ENCODE data around the gene KIAA0232. TPM values are rescaled to one million over a fixed set of nuclear protein-coding genes. Genes with fewer than 3 reads are reported as not detected.

Gene KIAA0232
- total and polyA plus RNA-seq, 9 of the 15 experiments (the other 6 are each of a cell fraction or from before 2014, with no cell fraction given) = 3.5 to 17.4 (median 13.0) TPM

GRCh38 chr4:6824071-6824470 is 41.5 kb downstream of the KIAA0232 start:
- Histone ChIP-seq H3K79me2 (ENCODE audit: control insufficient read depth, insufficient read depth, low read length) (peaks cover 89% of the 10 kb centered on the region), H3K27me3 (ENCODE audit: control insufficient read depth in 2 of 2, insufficient read depth in 2 of 2, low read length in 2 of 2) (no peaks in the 10 kb centered on the region), H3K4me3 (no peak overlapping the region), H3K9me1 (ENCODE audit: control insufficient read depth, insufficient read depth, low read length) (no peaks in the 10 kb centered on the region), H3K9me3 (replicated peaks; ENCODE audit: control insufficient read depth, insufficient read depth, low read depth, low read length) (0 out of 2 replicates have a peak, but pooled peaks cover 4% of the 10 kb centered on the region), H3K9ac (ENCODE audit: insufficient read depth in 1 of 2, low read depth in 2 of 2, low read length in 2 of 2) (no peak overlapping the region), H3K4me2 (ENCODE audit: insufficient read depth, low read length) (no peak overlapping the region), H3K4me1 (replicated peaks in 1 of 2; ENCODE audit: control insufficient read depth in 2 of 2, insufficient read depth in 2 of 2, low read length in 2 of 2) (peaks cover 3 to 23% of the 10 kb centered on the region in 2 experiments; a peak in 3 of 5 replicates), H2AFZ (ENCODE audit: low read depth, low read length) (no peak overlapping the region), H3K27ac (ENCODE audit: extremely low read depth, low read depth, low read length) (no peak overlapping the region), H4K20me1 (replicated peaks; ENCODE audit: control insufficient read depth, insufficient read depth, low read length) (peaks cover 7% of the 10 kb centered on the region), H3K36me3 (ENCODE audit: control insufficient read depth, insufficient read depth, low read length) (peaks cover 49% of the 10 kb centered on the region)
- intact Hi-C loops (cut with micrococcal nuclease) = no loop called here
- no peak for DNase-seq (ENCODE audit: extremely low read depth in 1 of 4, low spot score in 3 of 4)
- in situ Hi-C loops (cut with MboI) = no loop called here
- no peak for ATAC-seq
- CTCF ChIA-PET (ENCODE audit: low intra/inter-chr PET ratio) = no interaction called here
- 96% methylated on average over 2 of the region's 2 CpGs for WGBS (ENCODE audit: insufficient coverage, low coverage, missing lambda C conversion rate)
- POLR2A ChIA-PET = no interaction called here
- TF ChIP-seq PKNOX1 (IDR thresholded peaks at IDR 0.05) (no peak), ZNF764 (CRISPR knock-in tag; IDR thresholded peaks at IDR 0.05; ENCODE audit: low read depth) (no peak), SMARCA5 (IDR thresholded peaks at IDR 0.05) (no peak), CBFA2T3 (IDR thresholded peaks at IDR 0.05) (no peak), SRSF7 (optimal IDR thresholded peaks at IDR 0.05; ENCODE audit: low read depth, low read length) (no peak), NR3C1 (CRISPR knock-in tag; IDR thresholded peaks at IDR 0.05) (no peak), BHLHE40 (IDR thresholded peaks at IDR 0.05; ENCODE audit: low read length) (no peak), RCOR1 (IDR thresholded peaks at IDR 0.05; ENCODE audit: borderline replicate concordance in 1 of 2, low read depth in 2 of 2, low read length in 2 of 2) (no peak), SP2 (IDR thresholded peaks at IDR 0.05; ENCODE audit: extremely low read depth, low read depth, low read length, poor library complexity, severe bottlenecking) (no peak), USF1 (CRISPR knock-in tag; IDR thresholded peaks at IDR 0.05) (no peak), ZNF76 (CRISPR knock-in tag; IDR thresholded peaks at IDR 0.05; ENCODE audit: borderline replicate concordance) (no peak), GABPA (tag; conservative IDR thresholded peaks at IDR 0.05; ENCODE audit: low read depth) (no peak), ZBTB2 (IDR thresholded peaks at IDR 0.05) (no peak), ELF2 (CRISPR knock-in tag; IDR thresholded peaks at IDR 0.05) (no peak), CEBPG (CRISPR knock-in tag; IDR thresholded peaks at IDR 0.05) (no peak), CEBPG (tag; conservative IDR thresholded peaks at IDR 0.05 in 1 of 2, IDR thresholded peaks at IDR 0.05 in 1 of 2) (no peak), SREBF2 (CRISPR knock-in tag; IDR thresholded peaks at IDR 0.05) (no peak), GABPB2 (CRISPR knock-in tag; conservative IDR thresholded peaks at IDR 0.05) (no peak), ZNF785 (CRISPR knock-in tag; IDR thresholded peaks at IDR 0.05) (no peak)
- no TSS peak for BruUV-seq (replicated peaks)
- FAIRE-seq = no peak

Data from K562 (cell line).